ENCODE measurements around the gene DAAM1.
A peak's percentile ranks its signal among the peaks of the same experiment; 100 is the strongest.

The DAAM1 gene

GRCh38 chr14:59306775-59307174 is 118.3 kb downstream of the DAAM1 start:
- no peak for TF ChIP-seq FOXA1 (IDR thresholded peaks at IDR 0.05)
- no peak for DNase-seq (ENCODE audit: extremely low spot score)
- ChIA-PET POLR2A (no interaction called here), CTCF (interaction anchor here (0.6 kb wide), 1 partner anchor 85 kb away, joined by 3 read pairs; no protein-coding TSS in a partner anchor)

GRCh38 chr14:59308086-59308485 is 119.6 kb downstream of the DAAM1 start:
- POLR2A ChIA-PET: no interaction called here
- no peak for TF ChIP-seq ELF4 (IDR thresholded peaks at IDR 0.05)
- no peak for TF ChIP-seq FOXM1 (IDR thresholded peaks at IDR 0.05; ENCODE audit: borderline replicate concordance)
- TF ChIP-seq FOXK2 (IDR thresholded peaks at IDR 0.05): no peak
- no peak for TF ChIP-seq PKNOX1 (IDR thresholded peaks at IDR 0.05)
- TF ChIP-seq ZNF384 (IDR thresholded peaks at IDR 0.05): no peak
- no peak for TF ChIP-seq BHLHE40 (IDR thresholded peaks at IDR 0.05; ENCODE audit: borderline replicate concordance)
- no peak for TF ChIP-seq ARNT (IDR thresholded peaks at IDR 0.05)
- TF ChIP-seq SUZ12 (IDR thresholded peaks at IDR 0.05): no peak
- TF ChIP-seq L3MBTL2 (conservative IDR thresholded peaks at IDR 0.05): no peak
- no peak for TF ChIP-seq LEF1 (IDR thresholded peaks at IDR 0.05; ENCODE audit: borderline replicate concordance)
- no peak for TF ChIP-seq TARDBP (IDR thresholded peaks at IDR 0.05)
- no peak for TF ChIP-seq SP1 (IDR thresholded peaks at IDR 0.05)
- TF ChIP-seq HDGF (IDR thresholded peaks at IDR 0.05; ENCODE audit: borderline replicate concordance): no peak
- no peak for TF ChIP-seq NFRKB (IDR thresholded peaks at IDR 0.05)
- no peak for TF ChIP-seq CTBP1 (IDR thresholded peaks at IDR 0.05; ENCODE audit: borderline replicate concordance)
- no peak for TF ChIP-seq FOXA1 (IDR thresholded peaks at IDR 0.05)
- no peak for DNase-seq (ENCODE audit: extremely low spot score)
- CTCF ChIA-PET: no interaction called here

GRCh38 chr14:59308673-59309072 is 120.2 kb downstream of the DAAM1 start:
- ChIA-PET POLR2A (no interaction called here), CTCF (no interaction called here)
- DNase-seq (ENCODE audit: extremely low spot score): no peak
- TF ChIP-seq FOXK2 (IDR thresholded peaks at IDR 0.05) (no peak), ZNF384 (IDR thresholded peaks at IDR 0.05) (no peak), SUZ12 (IDR thresholded peaks at IDR 0.05) (no peak), BHLHE40 (IDR thresholded peaks at IDR 0.05; ENCODE audit: borderline replicate concordance) (no peak), FOXA1 (IDR thresholded peaks at IDR 0.05) (no peak), SP1 (IDR thresholded peaks at IDR 0.05) (no peak)

- TF ChIP-seq NFRKB (IDR thresholded peaks at IDR 0.05) (no peak), FOXM1 (IDR thresholded peaks at IDR 0.05; ENCODE audit: borderline replicate concordance) (no peak), BHLHE40 (IDR thresholded peaks at IDR 0.05; ENCODE audit: borderline replicate concordance) (no peak), HDGF (IDR thresholded peaks at IDR 0.05; ENCODE audit: borderline replicate concordance) (no peak), LEF1 (IDR thresholded peaks at IDR 0.05; ENCODE audit: borderline replicate concordance) (no peak), ZNF384 (IDR thresholded peaks at IDR 0.05) (no peak), FOXK2 (IDR thresholded peaks at IDR 0.05) (no peak), CTBP1 (IDR thresholded peaks at IDR 0.05; ENCODE audit: borderline replicate concordance) (no peak), ELF4 (IDR thresholded peaks at IDR 0.05) (no peak), ARNT (IDR thresholded peaks at IDR 0.05) (no peak), SUZ12 (IDR thresholded peaks at IDR 0.05) (no peak), L3MBTL2 (conservative IDR thresholded peaks at IDR 0.05) (no peak), SP1 (IDR thresholded peaks at IDR 0.05) (no peak), TARDBP (IDR thresholded peaks at IDR 0.05) (no peak), PKNOX1 (IDR thresholded peaks at IDR 0.05) (no peak), FOXA1 (IDR thresholded peaks at IDR 0.05) (no peak)
- POLR2A ChIA-PET: no interaction called here
- no peak for DNase-seq (ENCODE audit: extremely low spot score)
- CTCF ChIA-PET: no interaction called here
Measured at GRCh38 chr14:59309291-59309900, 120.9 kb downstream of the DAAM1 start.

- DNase-seq (ENCODE audit: extremely low spot score): no peak
- ChIA-PET CTCF (interaction anchor here (0.7 kb wide), 1 partner anchor 85 kb away, joined by 3 read pairs; no protein-coding TSS in a partner anchor), POLR2A (no interaction called here)
- peak; percentile 83 for TF ChIP-seq PKNOX1 (IDR thresholded peaks at IDR 0.05)
- no peak for TF ChIP-seq BHLHE40 (IDR thresholded peaks at IDR 0.05; ENCODE audit: borderline replicate concordance)
Measured at GRCh38 chr14:59310633-59311032, 122.2 kb downstream of the DAAM1 start.

GRCh38 chr14:59311723-59312122 is 123.3 kb downstream of the DAAM1 start:
- ChIA-PET POLR2A (no interaction called here), CTCF (no interaction called here)

More at GRCh38 chr14:59311723-59312122, 123.3 kb downstream of the DAAM1 start:
- no peak for DNase-seq (ENCODE audit: extremely low spot score)
- no peak for TF ChIP-seq HDGF (IDR thresholded peaks at IDR 0.05; ENCODE audit: borderline replicate concordance)
- TF ChIP-seq L3MBTL2 (conservative IDR thresholded peaks at IDR 0.05): no peak
- no peak for TF ChIP-seq PKNOX1 (IDR thresholded peaks at IDR 0.05)
- no peak for TF ChIP-seq FOXA1 (IDR thresholded peaks at IDR 0.05)
- TF ChIP-seq ZNF384 (IDR thresholded peaks at IDR 0.05): no peak
- no peak for TF ChIP-seq SP1 (IDR thresholded peaks at IDR 0.05)
- TF ChIP-seq FOXK2 (IDR thresholded peaks at IDR 0.05): no peak
- TF ChIP-seq LEF1 (IDR thresholded peaks at IDR 0.05; ENCODE audit: borderline replicate concordance): no peak
- TF ChIP-seq ARNT (IDR thresholded peaks at IDR 0.05): no peak
- no peak for TF ChIP-seq BHLHE40 (IDR thresholded peaks at IDR 0.05; ENCODE audit: borderline replicate concordance)
- TF ChIP-seq CTBP1 (IDR thresholded peaks at IDR 0.05; ENCODE audit: borderline replicate concordance): no peak
- no peak for TF ChIP-seq FOXM1 (IDR thresholded peaks at IDR 0.05; ENCODE audit: borderline replicate concordance)
- TF ChIP-seq ELF4 (IDR thresholded peaks at IDR 0.05): no peak
- TF ChIP-seq TARDBP (IDR thresholded peaks at IDR 0.05): no peak
- TF ChIP-seq SUZ12 (IDR thresholded peaks at IDR 0.05): no peak
- TF ChIP-seq NFRKB (IDR thresholded peaks at IDR 0.05): no peak

Data from HEK293T (cell line).